ENCODE results near the gene CCDC82.

GRCh38 chr11:96385187-96385586 lies 4.5 kb downstream of the CCDC82 start:
- TF ChIP-seq POLR2A (IDR thresholded peaks at IDR 0.05) (no peak), CTCF (IDR thresholded peaks at IDR 0.05) (no peak)

Data from suprapubic skin (tissue), 3 donors.